Neural cell (in vitro differentiated cells): Measurements from ENCODE around the gene MS4A6A.
"Not testable (repeated sequence)": the region's sequence is repeated elsewhere in the genome, so short reads cannot be mapped to it uniquely, and the experiment has no call there.

Source experiments
- CTCF ChIP-seq: fragments of 450-650 bp; IDR thresholded peaks from 2 replicates; pipeline ENCODE4 v1.5.1; 2014; ENCODE audit warnings: antibody characterized with exemption, mild to moderate bottlenecking, moderate library complexity; ENCODE audit not compliant: poor library complexity, severe bottlenecking
- POLR2AphosphoS5 ChIP-seq: IDR thresholded peaks from 2 replicates; pipeline ENCODE4 v1.6.1; 2012

GRCh38 chr11:60186128-60186527 is 3.2 kb upstream of the MS4A6A start:
- not testable (repeated sequence) for TF ChIP-seq CTCF, POLR2AphosphoS5
